Sigmoid colon (tissue), 7 donors: Measurements from ENCODE around the gene PPM1G. TPM values are rescaled to one million over a fixed set of nuclear protein-coding genes. Genes with fewer than 3 reads are reported as not detected.

ENCODE experiments used
- DNase-seq: peaks from one replicate; pipeline ENCODE4 v3.0.0-alpha.2; 2019
- H3K27ac ChIP-seq, 4 donors: fragments of 200-600 bp; sonication (generic); one replicate each; pipeline ENCODE4 v1.5.1; 2016 to 2019; ENCODE audit warnings: mild to moderate bottlenecking in 1 of 4
- H3K27me3 ChIP-seq, 3 donors: fragments of 200-600 bp; sonication (generic); one replicate each; pipeline ENCODE4 v1.5.1; 2019; ENCODE audit warnings: mild to moderate bottlenecking in 1 of 3
- H3K36me3 ChIP-seq, 4 donors: fragments of 200-600 bp; sonication (generic); one replicate each; pipeline ENCODE4 v1.5.1; 2016 to 2019
- H3K4me1 ChIP-seq, 4 donors: fragments of 200-600 bp; sonication (generic); one replicate each; pipeline ENCODE4 v1.5.1; 2017 to 2019
- H3K4me3 ChIP-seq, 4 donors: fragments of 200-600 bp; sonication (generic); one replicate each; pipeline ENCODE4 v1.5.1; 2017 to 2019; ENCODE audit warnings: mild to moderate bottlenecking in 2 of 4, moderate library complexity in 1 of 4
- H3K9me3 ChIP-seq, 4 donors: fragments of 200-600 bp in 3 of 4; sonication (generic) in 3 of 4; one replicate each; pipeline versions ENCODE4 v1.5.1 to v1.6.1; 2013 to 2019
- CTCF ChIP-seq, 4 experiments: fragments of 450-650 bp in 3 of 4; fragments of 200-600 bp in 1 of 4; IDR thresholded peaks; one replicate each; pipeline ENCODE4 v1.5.1; 2016 to 2019; ENCODE audit warnings: antibody characterized with exemption in 4 of 4, mild to moderate bottlenecking in 3 of 4, moderate library complexity in 2 of 4
- EP300 ChIP-seq, 4 donors: sonication (generic); formaldehyde crosslinking; IDR thresholded peaks; one replicate each; pipeline ENCODE4 v1.6.1; 2017; ENCODE audit warnings: antibody characterized with exemption in 4 of 4
- POLR2A ChIP-seq, 2 donors: fragments of 450-650 bp; IDR thresholded peaks; one replicate each; pipeline ENCODE4 v1.6.1; 2016; ENCODE audit warnings: antibody characterized with exemption in 2 of 2, mild to moderate bottlenecking in 2 of 2, moderate library complexity in 2 of 2
- POLR2AphosphoS5 ChIP-seq, 4 donors: sonication (generic); formaldehyde crosslinking; IDR thresholded peaks; one replicate each; pipeline ENCODE4 v1.6.1; 2017; ENCODE audit warnings: antibody characterized with exemption in 4 of 4
- WGBS, 2 donors: extraction: QIAGEN DNeasy Blood & Tissue Kit; methylation state at CpG; one replicate each; pipeline ENCODE4 v1.1.7; 2013; 5-methylcytosine and 5-hydroxymethylcytosine counted together
- intact Hi-C: fragments of 100-400 bp; cut with DNase I; formaldehyde crosslinking; loops from one replicate; pipeline ENCODE4 v1.15.1; 2023
- polyA plus RNA-seq, 3 donors: library from polyadenylated mRNA; stranded (reverse); fragments of 200-250 nt; gene quantifications; one replicate each; pipeline ENCODE4 v1.2.3, GENCODE V29; 2013
- total RNA-seq, 4 donors: library from RNA; depleted of rRNA; stranded (reverse); fragments of >200 nt; gene quantifications; one replicate each; pipeline ENCODE4 v1.1.0, GENCODE V29; 2016
- donor health status: healthy with polysubstance abuse.
- donor health status: Bipolar disorder and iron deficiency.
- donor health status: healthy.

Gene PPM1G
- total and polyA plus RNA-seq, 7 donors: 40.8 to 93.4 (median 45.3) TPM

- Histone ChIP-seq H3K4me1 (peaks cover 0 to 23% (median 21%) of the 10 kb centered on the region in 4 donors), H3K36me3 (peaks cover 43 to 76% (median 46%) of the 10 kb centered on the region in 4 donors), H3K27ac (peak overlapping the region; percentile 84 to 90 (median 88)), H3K27me3 (no peaks in the 10 kb centered on the region), H3K9me3 (no peaks in the 10 kb centered on the region), H3K4me3 (peak overlapping the region; percentile 51 to 87 (median 72))
- 1% methylated on average over 35 of the region's 35 CpGs for WGBS, 2 donors
- intact Hi-C loops: loop anchor here (1.0 to 2.0 kb wide), 2 partner anchors 10 to 29 kb away; partner anchors contain the start of genes EIF2B4, PPM1G and SNX17
- TF ChIP-seq POLR2A (IDR thresholded peaks at IDR 0.05) (no peak), POLR2AphosphoS5 (IDR thresholded peaks at IDR 0.05) (peak in 3 of 4 donors; percentile 6 to 49 (median 18)), CTCF (IDR thresholded peaks at IDR 0.05) (no peak), EP300 (IDR thresholded peaks at IDR 0.05) (no peak)
- peak; percentile 88 for DNase-seq
Observed at GRCh38 chr2:27379836-27380625, 29.4 kb downstream of the PPM1G start.

GRCh38 chr2:27379383-27379835 lies 30.0 kb downstream of the PPM1G start:
- H3K36me3 ChIP-seq: peaks cover 43 to 76% (median 47%) of the 10 kb centered on the region in 4 donors
- no peak for DNase-seq

GRCh38 chr2:27378809-27379290 lies 30.5 kb downstream of the PPM1G start:
- Histone ChIP-seq H3K9me3 (no peaks in the 10 kb centered on the region), H3K4me3 (no peak overlapping the region), H3K27ac (peak overlapping the region in 3 of 4 donors; percentile 9 to 90 (median 88)), H3K27me3 (no peaks in the 10 kb centered on the region), H3K36me3 (peaks cover 42 to 76% (median 48%) of the 10 kb centered on the region in 4 donors), H3K4me1 (peaks cover 0 to 23% (median 21%) of the 10 kb centered on the region in 4 donors)
- WGBS, 2 donors: 88 to 93% methylated on average over 9 of the region's 9 CpGs
- TF ChIP-seq EP300 (IDR thresholded peaks at IDR 0.05) (no peak), POLR2A (IDR thresholded peaks at IDR 0.05) (no peak), CTCF (IDR thresholded peaks at IDR 0.05) (no peak), POLR2AphosphoS5 (IDR thresholded peaks at IDR 0.05) (no peak)
- DNase-seq: no peak
- intact Hi-C loops: no loop called here

More at GRCh38 chr2:27379383-27379835, 30.0 kb downstream of the PPM1G start:
- intact Hi-C loops: no loop called here
- H3K4me1 ChIP-seq: peaks cover 0 to 23% (median 21%) of the 10 kb centered on the region in 4 donors
- H3K9me3 ChIP-seq: no peaks in the 10 kb centered on the region
- peak overlapping the region; percentile 84 to 90 (median 88) for H3K27ac ChIP-seq
- TF ChIP-seq POLR2A (IDR thresholded peaks at IDR 0.05): no peak
- TF ChIP-seq POLR2AphosphoS5 (IDR thresholded peaks at IDR 0.05): no peak
- TF ChIP-seq EP300 (IDR thresholded peaks at IDR 0.05): no peak
- no peak for TF ChIP-seq CTCF (IDR thresholded peaks at IDR 0.05)
- WGBS, 2 donors: 45 to 78% methylated on average over 2 of the region's 2 CpGs
- H3K27me3 ChIP-seq: no peaks in the 10 kb centered on the region
- peak overlapping the region in 3 of 4 donors; percentile 67 to 87 (median 76) for H3K4me3 ChIP-seq

- no peaks in the 10 kb centered on the region for H3K9me3 ChIP-seq
- H3K4me3 ChIP-seq: no peak overlapping the region
- no peak overlapping the region for H3K27ac ChIP-seq
- DNase-seq: no peak
- H3K27me3 ChIP-seq: no peaks in the 10 kb centered on the region
- no peak for TF ChIP-seq CTCF (IDR thresholded peaks at IDR 0.05)
- no peak for TF ChIP-seq POLR2AphosphoS5 (IDR thresholded peaks at IDR 0.05)
- no peak for TF ChIP-seq POLR2A (IDR thresholded peaks at IDR 0.05)
- TF ChIP-seq EP300 (IDR thresholded peaks at IDR 0.05): no peak
- peaks cover 0 to 26% (median 21%) of the 10 kb centered on the region in 4 donors for H3K4me1 ChIP-seq
- peaks cover 41 to 76% (median 52%) of the 10 kb centered on the region in 4 donors for H3K36me3 ChIP-seq
- intact Hi-C loops: no loop called here
- 84 to 89% methylated on average over 29 of the region's 29 CpGs for WGBS, 2 donors
Observed at GRCh38 chr2:27378096-27378808, 31.1 kb downstream of the PPM1G start.
